Upper lobe of right lung (tissue), 1 donor: ENCODE results near the gene CHIT1. TPM values are rescaled to one million over a fixed set of nuclear protein-coding genes. Genes with fewer than 3 reads are reported as not detected.

Experiments
- ATAC-seq: fragments of 200-7000 bp; cut with Tn5 transposase; one replicate; pipeline ENCODE4 v1.9.1; 2020; ENCODE audit warnings: mild to moderate bottlenecking, moderate library complexity
- DNase-seq: peaks from one replicate; pipeline ENCODE4 v3.0.0-alpha.2; 2020
- H3K27ac ChIP-seq: fragments of 200-600 bp; one replicate; pipeline ENCODE4 v1.8.0; 2022
- H3K27me3 ChIP-seq: fragments of 200-600 bp; one replicate; pipeline ENCODE4 v1.8.0; 2022; ENCODE audit warnings: mild to moderate bottlenecking
- H3K36me3 ChIP-seq: fragments of 200-600 bp; one replicate; pipeline ENCODE4 v1.8.0; 2022
- H3K4me1 ChIP-seq: fragments of 200-600 bp; one replicate; pipeline ENCODE4 v1.8.0; 2022
- H3K4me3 ChIP-seq: fragments of 200-600 bp; one replicate; pipeline ENCODE4 v1.8.0; 2022; ENCODE audit warnings: mild to moderate bottlenecking
- H3K9me3 ChIP-seq: fragments of 200-600 bp; one replicate; pipeline ENCODE4 v1.8.0; 2022
- intact Hi-C: fragments of 100-400 bp; cut with DNase I; formaldehyde crosslinking; loops from one replicate; pipeline ENCODE4 v1.11.0; 2022
- total RNA-seq: library from RNA; stranded (reverse); fragmentation: NEBNext Ultra II Directional; extraction: Animal tissue kit (Norgen Biotek cat#: 25700); gene quantifications from one replicate; pipeline ENCODE4 v1.2.1, GENCODE V29; 2021
- TF ChIP-seq, protein P1 (sequence below): fragments of 200-600 bp; IDR thresholded peaks from one replicate; pipeline ENCODE4 v1.8.0; 2022; ENCODE audit warnings: antibody characterized with exemption
- donor health status: DM: no; HTN: yes; CAD: no; lungs with severe emphysema.

Gene CHIT1
- total RNA-seq, 1 donor from 2014 or later: 751 TPM

DNA sequence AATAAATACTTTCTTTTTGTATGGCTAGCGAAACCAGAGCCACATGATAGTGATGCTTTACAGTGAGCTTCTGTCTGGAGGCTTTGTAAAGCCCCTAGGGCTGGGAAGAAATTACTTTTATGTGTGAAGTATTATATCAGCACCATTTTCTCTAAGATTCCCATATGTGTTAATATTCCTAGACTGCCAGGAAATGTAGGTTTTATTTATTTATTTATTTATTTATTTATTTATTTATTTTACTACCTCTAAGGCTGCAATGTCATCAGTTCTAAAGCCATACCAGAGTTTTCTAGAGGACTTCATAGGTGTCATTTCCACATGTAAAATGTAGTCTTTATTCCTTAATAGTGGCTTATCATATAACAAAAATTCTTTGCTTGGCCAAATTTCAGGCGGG, 38.5 kb downstream of the CHIT1 start:
- ATAC-seq (no peak), DNase-seq (no peak)
- Histone ChIP-seq H3K27ac (no peak overlapping the region), H3K27me3 (no peaks in the 10 kb centered on the region), H3K4me1 (peaks cover 6% of the 10 kb centered on the region), H3K9me3 (no peaks in the 10 kb centered on the region), H3K36me3 (no peaks in the 10 kb centered on the region), H3K4me3 (no peak overlapping the region)
- TF ChIP-seq, protein P1, sequence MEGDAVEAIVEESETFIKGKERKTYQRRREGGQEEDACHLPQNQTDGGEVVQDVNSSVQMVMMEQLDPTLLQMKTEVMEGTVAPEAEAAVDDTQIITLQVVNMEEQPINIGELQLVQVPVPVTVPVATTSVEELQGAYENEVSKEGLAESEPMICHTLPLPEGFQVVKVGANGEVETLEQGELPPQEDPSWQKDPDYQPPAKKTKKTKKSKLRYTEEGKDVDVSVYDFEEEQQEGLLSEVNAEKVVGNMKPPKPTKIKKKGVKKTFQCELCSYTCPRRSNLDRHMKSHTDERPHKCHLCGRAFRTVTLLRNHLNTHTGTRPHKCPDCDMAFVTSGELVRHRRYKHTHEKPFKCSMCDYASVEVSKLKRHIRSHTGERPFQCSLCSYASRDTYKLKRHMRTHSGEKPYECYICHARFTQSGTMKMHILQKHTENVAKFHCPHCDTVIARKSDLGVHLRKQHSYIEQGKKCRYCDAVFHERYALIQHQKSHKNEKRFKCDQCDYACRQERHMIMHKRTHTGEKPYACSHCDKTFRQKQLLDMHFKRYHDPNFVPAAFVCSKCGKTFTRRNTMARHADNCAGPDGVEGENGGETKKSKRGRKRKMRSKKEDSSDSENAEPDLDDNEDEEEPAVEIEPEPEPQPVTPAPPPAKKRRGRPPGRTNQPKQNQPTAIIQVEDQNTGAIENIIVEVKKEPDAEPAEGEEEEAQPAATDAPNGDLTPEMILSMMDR: no peak
- intact Hi-C loops: no loop called here

DNA sequence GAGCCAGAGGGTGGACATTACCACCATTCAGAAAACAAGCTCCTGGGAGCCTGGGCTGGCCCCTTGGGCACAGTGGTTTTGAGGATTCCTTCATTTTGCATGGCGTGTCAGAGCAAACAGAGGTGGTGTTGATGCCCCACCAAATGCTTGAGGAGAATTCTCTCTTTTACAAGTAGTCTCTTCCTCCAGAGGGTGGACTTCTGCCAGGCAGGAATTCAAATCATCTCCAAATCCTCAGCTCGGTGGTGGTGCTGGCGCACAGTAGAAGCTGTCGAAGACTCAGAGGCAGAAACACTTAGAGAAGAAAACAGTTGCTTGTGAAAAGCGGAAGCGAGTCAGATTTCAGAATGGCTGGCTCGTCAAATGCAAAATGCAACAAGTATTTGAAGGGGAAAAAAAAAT, 39.5 kb downstream of the CHIT1 start:
- Histone ChIP-seq H3K4me1 (peaks cover 6% of the 10 kb centered on the region), H3K27me3 (no peaks in the 10 kb centered on the region), H3K36me3 (no peaks in the 10 kb centered on the region), H3K4me3 (no peak overlapping the region), H3K9me3 (no peaks in the 10 kb centered on the region), H3K27ac (no peak overlapping the region)
- no peak for ATAC-seq
- TF ChIP-seq, protein P1: no peak
- intact Hi-C loops: no loop called here
- peak; percentile 36 for DNase-seq

DNA sequence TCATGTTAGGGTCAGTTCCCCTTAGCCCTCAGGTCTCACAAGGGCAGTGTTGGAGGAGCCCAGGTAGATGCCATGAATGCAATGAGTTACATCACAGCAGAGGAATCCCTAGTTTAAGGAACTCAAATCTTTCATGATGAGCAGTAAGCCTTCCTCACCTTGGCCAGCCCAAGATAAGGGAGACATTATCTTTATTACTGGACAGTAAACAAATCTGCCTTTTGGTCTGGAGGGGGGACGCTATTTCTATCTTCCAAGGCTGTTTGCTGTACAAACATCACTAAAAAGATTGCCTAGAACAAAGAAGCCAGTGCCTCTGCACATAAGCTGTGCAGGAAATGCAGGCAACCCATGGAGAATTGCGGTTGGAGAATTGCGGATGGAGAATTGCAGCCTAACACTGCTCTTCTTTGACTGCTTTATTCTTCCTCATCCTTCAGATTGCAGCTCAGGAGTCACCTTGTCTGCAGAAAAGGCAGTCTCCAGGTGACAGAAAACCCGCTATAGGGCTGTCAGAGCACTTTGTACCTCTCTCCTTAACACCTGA, 40.7 kb downstream of the CHIT1 start:
- no peaks in the 10 kb centered on the region for H3K9me3 ChIP-seq
- ATAC-seq: no peak
- H3K27me3 ChIP-seq: no peaks in the 10 kb centered on the region
- H3K4me3 ChIP-seq: no peak overlapping the region
- H3K36me3 ChIP-seq: no peaks in the 10 kb centered on the region
- H3K4me1 ChIP-seq: peaks cover 6% of the 10 kb centered on the region
- TF ChIP-seq, protein P1: no peak
- intact Hi-C loops: no loop called here
- DNase-seq: no peak
- H3K27ac ChIP-seq: no peak overlapping the region

DNA sequence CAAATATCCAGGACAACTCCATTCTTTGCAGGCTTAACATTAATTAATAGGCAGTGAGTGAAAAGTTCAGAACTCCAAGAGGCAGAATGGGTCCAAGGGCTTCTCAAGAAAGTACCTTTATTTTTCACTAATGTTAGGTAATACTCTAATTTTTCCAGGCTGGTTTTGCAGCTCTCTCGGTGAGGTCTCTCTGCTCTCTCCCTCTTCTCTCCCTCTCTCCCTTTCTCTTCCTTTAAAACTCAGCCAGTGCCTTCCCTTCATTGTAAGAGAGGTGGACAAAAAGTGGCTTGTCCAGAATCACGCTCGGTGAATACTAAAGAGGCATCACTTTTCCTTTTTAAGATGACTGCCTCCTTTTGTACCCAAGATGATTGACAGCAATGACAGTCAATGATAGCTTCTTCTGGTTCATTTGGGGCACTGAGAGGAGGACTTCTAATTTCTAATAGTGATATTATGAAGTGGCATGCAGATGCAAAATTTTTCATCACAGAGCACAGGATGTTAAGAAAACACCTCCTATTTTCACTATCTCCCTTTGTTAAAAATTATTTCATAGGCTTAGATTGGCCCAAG, 41.7 kb downstream of the CHIT1 start:
- H3K4me1 ChIP-seq: peaks cover 6% of the 10 kb centered on the region
- H3K9me3 ChIP-seq: no peaks in the 10 kb centered on the region
- no peak overlapping the region for H3K4me3 ChIP-seq
- ATAC-seq: no peak
- intact Hi-C loops: no loop called here
- no peaks in the 10 kb centered on the region for H3K27me3 ChIP-seq
- TF ChIP-seq, protein P1: no peak
- no peaks in the 10 kb centered on the region for H3K36me3 ChIP-seq
- peak overlapping the region; percentile 55 for H3K27ac ChIP-seq
- no peak for DNase-seq

DNA sequence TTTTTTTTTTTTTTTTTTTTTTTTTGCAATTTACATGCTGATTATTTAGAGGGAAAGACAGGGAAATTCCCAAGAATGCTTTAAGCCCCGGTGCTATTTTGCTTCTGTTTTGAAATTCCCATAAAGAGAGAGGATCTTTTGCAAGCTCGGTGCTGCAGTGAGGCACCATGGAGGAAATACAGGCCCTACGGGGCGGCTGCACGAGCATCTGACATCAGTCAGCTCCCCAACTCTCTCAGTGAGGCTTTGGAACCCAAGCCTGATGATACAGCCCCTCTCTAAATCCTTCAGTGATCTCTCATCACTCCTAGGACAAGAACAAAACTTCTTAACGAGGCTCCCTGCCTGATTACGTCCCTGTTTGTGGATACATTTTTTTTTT, 42.2 kb downstream of the CHIT1 start:
- Histone ChIP-seq H3K4me3 (no peak overlapping the region), H3K4me1 (peaks cover 6% of the 10 kb centered on the region), H3K27me3 (no peaks in the 10 kb centered on the region), H3K9me3 (no peaks in the 10 kb centered on the region), H3K27ac (peak overlapping the region; percentile 55), H3K36me3 (no peaks in the 10 kb centered on the region)
- ATAC-seq: no peak
- intact Hi-C loops: no loop called here
- DNase-seq: peak; percentile 56
- TF ChIP-seq, protein P1: no peak
